ENCODE data around the gene PRKN.

Gene PRKN

GRCh38 chr6:162088091-162088490 lies 639.5 kb downstream of the PRKN start:
- no peak for DNase-seq

GRCh38 chr6:162085561-162085960 lies 642.0 kb downstream of the PRKN start:
- no peak for DNase-seq

GRCh38 chr6:162082520-162082919 lies 645.0 kb downstream of the PRKN start:
- no peak for DNase-seq

- no peak for DNase-seq
Measured at GRCh38 chr6:162078667-162079066, 648.9 kb downstream of the PRKN start.

- DNase-seq: no peak
Measured at GRCh38 chr6:162078126-162078525, 649.4 kb downstream of the PRKN start.

- no peak for DNase-seq
Measured at GRCh38 chr6:162076816-162077215, 650.8 kb downstream of the PRKN start.

GRCh38 chr6:162074641-162075275 lies 652.8 kb downstream of the PRKN start:
- DNase-seq: no peak

- no peak for DNase-seq
Measured at GRCh38 chr6:162070639-162071038, 656.9 kb downstream of the PRKN start.

GRCh38 chr6:162069995-162070394 lies 657.6 kb downstream of the PRKN start:
- DNase-seq: no peak

GRCh38 chr6:162068340-162068739 lies 659.2 kb downstream of the PRKN start:
- DNase-seq: no peak

GRCh38 chr6:162063666-162064065 lies 663.9 kb downstream of the PRKN start:
- no peak for DNase-seq

GRCh38 chr6:162058281-162058875 lies 669.2 kb downstream of the PRKN start:
- no peak for DNase-seq

GRCh38 chr6:162056745-162057144 lies 670.8 kb downstream of the PRKN start:
- DNase-seq: no peak

- no peak for DNase-seq
Measured at GRCh38 chr6:162056061-162056460, 671.5 kb downstream of the PRKN start.

- DNase-seq: no peak
Measured at GRCh38 chr6:162055365-162055764, 672.2 kb downstream of the PRKN start.

GRCh38 chr6:162053084-162053483 lies 674.5 kb downstream of the PRKN start:
- no peak for DNase-seq

- DNase-seq: no peak
Measured at GRCh38 chr6:162050579-162050978, 677.0 kb downstream of the PRKN start.

- DNase-seq: no peak
Measured at GRCh38 chr6:162046324-162046723, 681.2 kb downstream of the PRKN start.

GRCh38 chr6:162032620-162033019 lies 694.9 kb downstream of the PRKN start:
- DNase-seq: no peak

GRCh38 chr6:162029873-162030576 lies 697.5 kb downstream of the PRKN start:
- no peak for DNase-seq

GRCh38 chr6:162026843-162027242 lies 700.7 kb downstream of the PRKN start:
- DNase-seq: no peak

GRCh38 chr6:162026031-162026430 lies 701.5 kb downstream of the PRKN start:
- DNase-seq: no peak

- no peak for DNase-seq
Measured at GRCh38 chr6:162019349-162019748, 708.2 kb downstream of the PRKN start.

- no peak for DNase-seq
Measured at GRCh38 chr6:162017536-162017935, 710.0 kb downstream of the PRKN start.

Measured in GOT3 (cell line).